ENCODE results near the gene SLC5A3. TPM values are rescaled to one million over a fixed set of nuclear protein-coding genes. Genes with fewer than 3 reads are reported as not detected.

The SLC5A3 gene
- total RNA-seq, 1 donor from 2014 or later, result 23.3 TPM

- TF ChIP-seq, protein P1, sequence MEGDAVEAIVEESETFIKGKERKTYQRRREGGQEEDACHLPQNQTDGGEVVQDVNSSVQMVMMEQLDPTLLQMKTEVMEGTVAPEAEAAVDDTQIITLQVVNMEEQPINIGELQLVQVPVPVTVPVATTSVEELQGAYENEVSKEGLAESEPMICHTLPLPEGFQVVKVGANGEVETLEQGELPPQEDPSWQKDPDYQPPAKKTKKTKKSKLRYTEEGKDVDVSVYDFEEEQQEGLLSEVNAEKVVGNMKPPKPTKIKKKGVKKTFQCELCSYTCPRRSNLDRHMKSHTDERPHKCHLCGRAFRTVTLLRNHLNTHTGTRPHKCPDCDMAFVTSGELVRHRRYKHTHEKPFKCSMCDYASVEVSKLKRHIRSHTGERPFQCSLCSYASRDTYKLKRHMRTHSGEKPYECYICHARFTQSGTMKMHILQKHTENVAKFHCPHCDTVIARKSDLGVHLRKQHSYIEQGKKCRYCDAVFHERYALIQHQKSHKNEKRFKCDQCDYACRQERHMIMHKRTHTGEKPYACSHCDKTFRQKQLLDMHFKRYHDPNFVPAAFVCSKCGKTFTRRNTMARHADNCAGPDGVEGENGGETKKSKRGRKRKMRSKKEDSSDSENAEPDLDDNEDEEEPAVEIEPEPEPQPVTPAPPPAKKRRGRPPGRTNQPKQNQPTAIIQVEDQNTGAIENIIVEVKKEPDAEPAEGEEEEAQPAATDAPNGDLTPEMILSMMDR (IDR thresholded peaks at IDR 0.05; ENCODE audit: unreplicated experiment), result no peak
- no peak for DNase-seq (ENCODE audit: low spot score, unreplicated experiment)
- no peaks in the 10 kb centered on the region for H3K9me3 Mint-ChIP-seq (ENCODE audit: low read depth)
- no peaks in the 10 kb centered on the region for H3K27me3 Mint-ChIP-seq
- H3K4me3 Mint-ChIP-seq (ENCODE audit: low read depth), result no peak overlapping the region
- H3K36me3 Mint-ChIP-seq (ENCODE audit: insufficient read depth), result peaks cover 23% of the 10 kb centered on the region
- peaks cover 38% of the 10 kb centered on the region for H3K4me1 Mint-ChIP-seq (ENCODE audit: low read depth)
- no peak overlapping the region for H3K27ac Mint-ChIP-seq
These were observed 7.3 kb downstream of the SLC5A3 start for GRCh38 chr21:34080710-34081109.

- no peak overlapping the region for H3K27ac Mint-ChIP-seq
- no peaks in the 10 kb centered on the region for H3K27me3 Mint-ChIP-seq
- TF ChIP-seq, protein P1 (IDR thresholded peaks at IDR 0.05; ENCODE audit: unreplicated experiment), result no peak
- no peak for DNase-seq (ENCODE audit: low spot score, unreplicated experiment)
- H3K4me3 Mint-ChIP-seq (ENCODE audit: low read depth), result no peak overlapping the region
- H3K36me3 Mint-ChIP-seq (ENCODE audit: insufficient read depth), result peaks cover 22% of the 10 kb centered on the region
- no peaks in the 10 kb centered on the region for H3K9me3 Mint-ChIP-seq (ENCODE audit: low read depth)
- H3K4me1 Mint-ChIP-seq (ENCODE audit: low read depth), result peaks cover 29% of the 10 kb centered on the region
These were observed 9.4 kb downstream of the SLC5A3 start for GRCh38 chr21:34082769-34083168.

DNA sequence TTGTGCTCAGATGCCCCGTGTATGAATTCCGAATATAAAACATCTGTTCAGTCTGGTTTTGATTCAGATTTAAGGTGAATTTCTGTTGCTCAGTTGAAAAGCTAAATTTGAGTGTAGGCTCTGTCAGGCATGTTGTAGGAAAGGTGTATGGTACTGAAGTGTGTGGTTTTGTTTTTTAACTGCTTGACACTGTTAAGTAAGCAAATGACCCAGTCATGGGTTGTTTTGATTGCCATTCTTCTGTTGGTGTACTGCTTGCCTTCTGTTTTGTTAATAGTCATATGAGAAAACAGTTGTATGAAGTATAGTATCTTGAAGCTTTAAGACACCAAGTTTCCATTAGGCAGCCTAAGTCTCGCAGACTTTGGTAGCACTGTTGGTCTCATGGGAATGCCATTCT is 10.0 kb downstream of the SLC5A3 start:
- no peak for DNase-seq (ENCODE audit: low spot score, unreplicated experiment)
- Mint-ChIP-seq H3K4me1 (ENCODE audit: low read depth) (peaks cover 25% of the 10 kb centered on the region), H3K27me3 (no peaks in the 10 kb centered on the region), H3K9me3 (ENCODE audit: low read depth) (no peaks in the 10 kb centered on the region), H3K4me3 (ENCODE audit: low read depth) (no peak overlapping the region), H3K27ac (no peak overlapping the region), H3K36me3 (ENCODE audit: insufficient read depth) (peaks cover 19% of the 10 kb centered on the region)
- TF ChIP-seq, protein P1 (IDR thresholded peaks at IDR 0.05; ENCODE audit: unreplicated experiment), result no peak

DNA sequence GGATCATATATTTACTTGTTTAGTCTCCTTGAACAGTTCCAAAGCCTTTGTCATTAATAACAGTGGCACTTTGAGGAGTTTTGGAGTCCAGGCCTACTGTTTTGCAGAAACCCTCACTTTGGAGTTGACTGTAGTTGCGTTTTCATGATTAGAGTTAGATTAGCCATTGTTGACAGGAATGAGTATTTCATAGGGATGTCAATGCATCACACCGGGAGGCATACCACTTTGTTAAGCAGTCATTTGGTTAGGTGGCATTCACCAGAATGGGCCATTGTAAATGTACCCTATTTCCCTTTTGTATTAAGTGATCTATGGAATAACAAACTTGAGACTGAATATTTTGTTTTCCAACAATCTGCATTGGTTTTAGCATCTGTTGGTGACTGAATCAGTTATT is 11.8 kb downstream of the SLC5A3 start:
- no peak for DNase-seq (ENCODE audit: low spot score, unreplicated experiment)
- no peaks in the 10 kb centered on the region for H3K27me3 Mint-ChIP-seq
- no peaks in the 10 kb centered on the region for H3K9me3 Mint-ChIP-seq (ENCODE audit: low read depth)
- H3K36me3 Mint-ChIP-seq (ENCODE audit: insufficient read depth), result peaks cover 14% of the 10 kb centered on the region
- H3K4me1 Mint-ChIP-seq (ENCODE audit: low read depth), result peaks cover 25% of the 10 kb centered on the region
- no peak overlapping the region for H3K4me3 Mint-ChIP-seq (ENCODE audit: low read depth)
- TF ChIP-seq, protein P1 (IDR thresholded peaks at IDR 0.05; ENCODE audit: unreplicated experiment), result no peak
- no peak overlapping the region for H3K27ac Mint-ChIP-seq

- TF ChIP-seq, protein P1 (IDR thresholded peaks at IDR 0.05; ENCODE audit: unreplicated experiment), result no peak
- Mint-ChIP-seq H3K4me3 (ENCODE audit: low read depth) (no peak overlapping the region), H3K4me1 (ENCODE audit: low read depth) (peaks cover 20% of the 10 kb centered on the region), H3K36me3 (ENCODE audit: insufficient read depth) (peaks cover 7% of the 10 kb centered on the region), H3K9me3 (ENCODE audit: low read depth) (no peaks in the 10 kb centered on the region), H3K27ac (no peak overlapping the region), H3K27me3 (no peaks in the 10 kb centered on the region)
- DNase-seq (ENCODE audit: low spot score, unreplicated experiment), result no peak
These were observed 13.5 kb downstream of the SLC5A3 start for GRCh38 chr21:34086887-34087306.
